ENCODE measurements around the gene NRXN3. TPM values are rescaled to one million over a fixed set of nuclear protein-coding genes. Genes with fewer than 3 reads are reported as not detected.

Gene NRXN3
- total and polyA plus RNA-seq, 2 experiments from 2014 or later = 0.69 to 1.5 TPM

GRCh38 chr14:79629411-79630287 is 1459.5 kb downstream of the NRXN3 start:
- no peak for DNase-seq (ENCODE audit: low read depth in 1 of 2, low spot score in 1 of 2)
- TF ChIP-seq, protein P1, sequence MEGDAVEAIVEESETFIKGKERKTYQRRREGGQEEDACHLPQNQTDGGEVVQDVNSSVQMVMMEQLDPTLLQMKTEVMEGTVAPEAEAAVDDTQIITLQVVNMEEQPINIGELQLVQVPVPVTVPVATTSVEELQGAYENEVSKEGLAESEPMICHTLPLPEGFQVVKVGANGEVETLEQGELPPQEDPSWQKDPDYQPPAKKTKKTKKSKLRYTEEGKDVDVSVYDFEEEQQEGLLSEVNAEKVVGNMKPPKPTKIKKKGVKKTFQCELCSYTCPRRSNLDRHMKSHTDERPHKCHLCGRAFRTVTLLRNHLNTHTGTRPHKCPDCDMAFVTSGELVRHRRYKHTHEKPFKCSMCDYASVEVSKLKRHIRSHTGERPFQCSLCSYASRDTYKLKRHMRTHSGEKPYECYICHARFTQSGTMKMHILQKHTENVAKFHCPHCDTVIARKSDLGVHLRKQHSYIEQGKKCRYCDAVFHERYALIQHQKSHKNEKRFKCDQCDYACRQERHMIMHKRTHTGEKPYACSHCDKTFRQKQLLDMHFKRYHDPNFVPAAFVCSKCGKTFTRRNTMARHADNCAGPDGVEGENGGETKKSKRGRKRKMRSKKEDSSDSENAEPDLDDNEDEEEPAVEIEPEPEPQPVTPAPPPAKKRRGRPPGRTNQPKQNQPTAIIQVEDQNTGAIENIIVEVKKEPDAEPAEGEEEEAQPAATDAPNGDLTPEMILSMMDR (IDR thresholded peaks at IDR 0.05; ENCODE audit: low read depth, low read length) = no peak
- no peak overlapping the region for H3K27ac ChIP-seq

DNA sequence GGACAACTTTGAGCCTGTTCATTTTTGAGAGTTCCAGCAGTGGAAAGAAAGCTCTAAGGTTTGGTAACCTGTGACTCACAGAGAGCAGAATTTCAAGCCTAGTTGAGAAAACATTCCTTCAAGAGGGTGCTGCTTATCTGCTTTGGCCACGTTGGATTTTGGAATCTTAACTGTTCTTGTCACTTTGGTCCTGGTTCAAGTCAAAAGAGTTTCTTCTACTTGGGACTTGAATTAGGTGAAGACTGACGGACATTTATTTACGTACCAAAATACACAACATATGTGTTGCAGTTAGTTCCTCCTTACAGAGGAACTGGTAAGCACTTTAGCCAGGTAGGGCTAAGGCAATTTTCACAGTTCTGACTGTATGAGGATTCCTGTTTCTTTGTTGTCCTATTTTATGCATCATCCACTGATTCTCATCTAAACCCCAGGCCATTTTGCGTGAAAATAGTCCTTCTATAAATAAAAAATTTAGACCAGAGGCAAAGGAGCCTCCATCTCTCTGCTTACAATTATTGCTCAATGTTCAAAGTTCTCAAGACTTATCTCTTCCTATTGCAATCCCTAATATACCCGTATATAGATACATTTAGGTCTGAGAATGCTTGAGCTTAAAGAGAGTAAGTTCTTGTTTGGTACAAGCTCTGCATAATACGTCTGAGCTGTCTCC is 1460.3 kb downstream of the NRXN3 start:
- H3K4me1 ChIP-seq (ENCODE audit: low read depth) = peaks cover 8% of the 10 kb centered on the region
- H3K9me3 ChIP-seq (ENCODE audit: low read depth) = no peaks in the 10 kb centered on the region
- no peaks in the 10 kb centered on the region for H3K27me3 ChIP-seq
- no peak overlapping the region for H3K4me3 ChIP-seq
- TF ChIP-seq, protein P1 (IDR thresholded peaks at IDR 0.05; ENCODE audit: low read depth, low read length) = no peak
- peak; percentile 7 to 9 for DNase-seq (ENCODE audit: low read depth in 1 of 2, low spot score in 1 of 2)
- no peak overlapping the region for H3K27ac ChIP-seq
- H3K36me3 ChIP-seq = no peaks in the 10 kb centered on the region

More at GRCh38 chr14:79629411-79630287, 1459.5 kb downstream of the NRXN3 start:
- H3K36me3 ChIP-seq = no peaks in the 10 kb centered on the region
- H3K27me3 ChIP-seq = no peaks in the 10 kb centered on the region
- H3K9me3 ChIP-seq (ENCODE audit: low read depth) = no peaks in the 10 kb centered on the region
- peaks cover 8% of the 10 kb centered on the region for H3K4me1 ChIP-seq (ENCODE audit: low read depth)
- no peak overlapping the region for H3K4me3 ChIP-seq

GRCh38 chr14:79631276-79631675 is 1461.1 kb downstream of the NRXN3 start:
- no peak overlapping the region for H3K4me3 ChIP-seq
- no peaks in the 10 kb centered on the region for H3K9me3 ChIP-seq (ENCODE audit: low read depth)
- H3K27ac ChIP-seq = no peak overlapping the region
- no peaks in the 10 kb centered on the region for H3K36me3 ChIP-seq
- peaks cover 8% of the 10 kb centered on the region for H3K4me1 ChIP-seq (ENCODE audit: low read depth)
- H3K27me3 ChIP-seq = no peaks in the 10 kb centered on the region
- DNase-seq (ENCODE audit: low read depth in 1 of 2, low spot score in 1 of 2) = no peak
- TF ChIP-seq, protein P1 (IDR thresholded peaks at IDR 0.05; ENCODE audit: low read depth, low read length) = no peak

- DNase-seq (ENCODE audit: low read depth in 1 of 2, low spot score in 1 of 2) = no peak
Observed at GRCh38 chr14:79638672-79639266, 1468.6 kb downstream of the NRXN3 start.

GRCh38 chr14:79639613-79640012 is 1469.4 kb downstream of the NRXN3 start:
- Histone ChIP-seq H3K36me3 (no peaks in the 10 kb centered on the region), H3K27me3 (no peaks in the 10 kb centered on the region), H3K27ac (no peak overlapping the region), H3K4me1 (ENCODE audit: low read depth) (no peaks in the 10 kb centered on the region), H3K9me3 (ENCODE audit: low read depth) (no peaks in the 10 kb centered on the region), H3K4me3 (no peak overlapping the region)
- no peak for DNase-seq (ENCODE audit: low read depth in 1 of 2, low spot score in 1 of 2)
- TF ChIP-seq, protein P1 (IDR thresholded peaks at IDR 0.05; ENCODE audit: low read depth, low read length) = no peak

More at GRCh38 chr14:79638672-79639266, 1468.6 kb downstream of the NRXN3 start:
- Histone ChIP-seq H3K9me3 (ENCODE audit: low read depth) (no peaks in the 10 kb centered on the region), H3K27ac (no peak overlapping the region), H3K4me1 (ENCODE audit: low read depth) (no peaks in the 10 kb centered on the region), H3K4me3 (no peak overlapping the region), H3K27me3 (no peaks in the 10 kb centered on the region), H3K36me3 (no peaks in the 10 kb centered on the region)
- TF ChIP-seq, protein P1 (IDR thresholded peaks at IDR 0.05; ENCODE audit: low read depth, low read length) = no peak

All from cardiac muscle cell (in vitro differentiated cells and primary cell).